ENCODE data around the gene SLCO1A2.

Gene SLCO1A2

GRCh38 chr12:21330682-21331253, 3.9 kb downstream of the SLCO1A2 start:
- no peak for FAIRE-seq
- DNase-seq (ENCODE audit: low spot score), result no peak

- FAIRE-seq (no peak), DNase-seq (ENCODE audit: low spot score) (no peak)
Observed at GRCh38 chr12:21328578-21328977, 6.1 kb downstream of the SLCO1A2 start.

- DNase-seq (ENCODE audit: low spot score) (no peak), FAIRE-seq (no peak)
Observed at GRCh38 chr12:21324551-21324950, 10.2 kb downstream of the SLCO1A2 start.

- no peak for FAIRE-seq
- no peak for DNase-seq (ENCODE audit: low spot score)
Observed at GRCh38 chr12:21323736-21324135, 11.0 kb downstream of the SLCO1A2 start.

GRCh38 chr12:21308785-21309184, 25.9 kb downstream of the SLCO1A2 start:
- no peak for FAIRE-seq

GRCh38 chr12:21305661-21306060, 29.1 kb downstream of the SLCO1A2 start:
- FAIRE-seq, result no peak
- DNase-seq (ENCODE audit: low spot score), result no peak

More at GRCh38 chr12:21308785-21309184, 25.9 kb downstream of the SLCO1A2 start:
- no peak for DNase-seq (ENCODE audit: low spot score)

GRCh38 chr12:21300632-21301031, 34.1 kb downstream of the SLCO1A2 start:
- DNase-seq (ENCODE audit: low spot score) (no peak), FAIRE-seq (no peak)

GRCh38 chr12:21296751-21297406, 37.8 kb downstream of the SLCO1A2 start:
- DNase-seq (ENCODE audit: low spot score) (no peak), FAIRE-seq (no peak)

- FAIRE-seq (no peak), DNase-seq (ENCODE audit: low spot score) (no peak)
Observed at GRCh38 chr12:21296348-21296747, 38.4 kb downstream of the SLCO1A2 start.

GRCh38 chr12:21294176-21294575, 40.5 kb downstream of the SLCO1A2 start:
- DNase-seq (ENCODE audit: low spot score), result no peak
- no peak for FAIRE-seq

- DNase-seq (ENCODE audit: low spot score) (no peak), FAIRE-seq (no peak)
Observed at GRCh38 chr12:21292111-21292510, 42.6 kb downstream of the SLCO1A2 start.

- DNase-seq (ENCODE audit: low spot score) (no peak), FAIRE-seq (no peak)
Observed at GRCh38 chr12:21289698-21290097, 45.0 kb downstream of the SLCO1A2 start.

- no peak for FAIRE-seq
- no peak for DNase-seq (ENCODE audit: low spot score)
Observed at GRCh38 chr12:21276826-21277225, 57.9 kb downstream of the SLCO1A2 start.

- DNase-seq (ENCODE audit: low spot score) (no peak), FAIRE-seq (no peak)
Observed at GRCh38 chr12:21265932-21266331, 68.8 kb downstream of the SLCO1A2 start.

GRCh38 chr12:21264232-21264631, 70.5 kb downstream of the SLCO1A2 start:
- no peak for FAIRE-seq
- no peak for DNase-seq (ENCODE audit: low spot score)

GRCh38 chr12:21257172-21257571, 77.5 kb downstream of the SLCO1A2 start:
- no peak for FAIRE-seq
- DNase-seq (ENCODE audit: low spot score), result no peak

GRCh38 chr12:21252070-21252469, 82.6 kb downstream of the SLCO1A2 start:
- DNase-seq (ENCODE audit: low spot score) (no peak), FAIRE-seq (no peak)

GRCh38 chr12:21248679-21249078, 86.0 kb downstream of the SLCO1A2 start:
- DNase-seq (ENCODE audit: low spot score), result no peak
- FAIRE-seq, result no peak

- DNase-seq (ENCODE audit: low spot score) (no peak), FAIRE-seq (no peak)
Observed at GRCh38 chr12:21239866-21240265, 94.9 kb downstream of the SLCO1A2 start.

- DNase-seq (ENCODE audit: low spot score), result no peak
- FAIRE-seq, result no peak
Observed at GRCh38 chr12:21234395-21234794, 100.3 kb downstream of the SLCO1A2 start.

- FAIRE-seq (no peak), DNase-seq (ENCODE audit: low spot score) (no peak)
Observed at GRCh38 chr12:21223930-21224329, 110.8 kb downstream of the SLCO1A2 start.

- FAIRE-seq (no peak), DNase-seq (ENCODE audit: low spot score) (no peak)
Observed at GRCh38 chr12:21221778-21222177, 112.9 kb downstream of the SLCO1A2 start.

- DNase-seq (ENCODE audit: low spot score) (no peak), FAIRE-seq (no peak)
Observed at GRCh38 chr12:21221072-21221471, 113.6 kb downstream of the SLCO1A2 start.

Measured in RCC 7860 (cell line).